Left lung (tissue), 10 donors: ENCODE data around the gene SREBF1. TPM values are rescaled to one million over a fixed set of nuclear protein-coding genes. Genes with fewer than 3 reads are reported as not detected.

Source experiments
- ATAC-seq: fragments of 200-7000 bp; cut with Tn5 transposase; one replicate; pipeline ENCODE4 v1.9.1; 2020; ENCODE audit warnings: moderate library complexity
- DNase-seq, 4 donors: peaks; one replicate each; pipeline ENCODE4 v3.0.0-alpha.2; 2013 to 2020
- H3K27ac ChIP-seq, 2 donors: fragments of 200-600 bp; sonication (generic) in 1 of 2; one replicate each; pipeline versions ENCODE4 v1.5.0 to v1.8.0; 2020 to 2021
- H3K27me3 ChIP-seq, 2 donors: fragments of 200-600 bp; sonication (generic) in 1 of 2; one replicate each; pipeline versions ENCODE4 v1.5.0 to v1.8.0; 2020 to 2021
- H3K36me3 ChIP-seq, 2 donors: fragments of 200-600 bp; sonication (generic) in 1 of 2; one replicate each; pipeline versions ENCODE4 v1.5.0 to v1.8.0; 2020 to 2021
- H3K4me1 ChIP-seq, 2 donors: fragments of 200-600 bp; one replicate each; pipeline ENCODE4 v1.8.0; 2021
- H3K4me3 ChIP-seq, 2 donors: fragments of 200-600 bp; sonication (generic) in 1 of 2; one replicate each; pipeline versions ENCODE4 v1.5.0 to v1.8.0; 2020 to 2021; ENCODE audit warnings: mild to moderate bottlenecking in 1 of 2
- H3K9me3 ChIP-seq, 2 donors: fragments of 200-600 bp; sonication (generic) in 1 of 2; one replicate each; pipeline versions ENCODE4 v1.5.0 to v1.8.0; 2020 to 2021
- intact Hi-C, 2 donors: fragments of 100-400 bp; cut with DNase I; formaldehyde crosslinking; loops; one replicate each; pipeline versions ENCODE4 v1.11.2 to v1.14.2; 2022
- polyA plus RNA-seq, 6 donors: library from polyadenylated mRNA; unstranded; fragments of 120-200 nt; gene quantifications; one replicate each; pipeline ENCODE4 v1.2.1, GENCODE V29; 2013; ENCODE audit not compliant: insufficient read length in 6 of 6
- total RNA-seq, 2 donors: library from RNA; stranded (reverse); fragmentation: NEBNext Ultra II Directional; extraction: Animal tissue kit (Norgen Biotek cat#: 25700); gene quantifications; one replicate each; pipeline ENCODE4 v1.2.1, GENCODE V29; 2021
- TF ChIP-seq, protein P1 (sequence below), 2 donors: fragments of 200-600 bp; sonication (generic) in 1 of 2; IDR thresholded peaks; one replicate each; pipeline versions ENCODE4 v1.5.0 to v1.8.0; 2021; ENCODE audit warnings: antibody characterized with exemption in 2 of 2
- donor health status: DM: no; HTN: yes; CAD: no.
- donor health status: DM: no; HTN: no; CAD: no.

The SREBF1 gene
- total and polyA plus RNA-seq, 8 donors: 27.9 to 122 (median 46.4) TPM

DNA sequence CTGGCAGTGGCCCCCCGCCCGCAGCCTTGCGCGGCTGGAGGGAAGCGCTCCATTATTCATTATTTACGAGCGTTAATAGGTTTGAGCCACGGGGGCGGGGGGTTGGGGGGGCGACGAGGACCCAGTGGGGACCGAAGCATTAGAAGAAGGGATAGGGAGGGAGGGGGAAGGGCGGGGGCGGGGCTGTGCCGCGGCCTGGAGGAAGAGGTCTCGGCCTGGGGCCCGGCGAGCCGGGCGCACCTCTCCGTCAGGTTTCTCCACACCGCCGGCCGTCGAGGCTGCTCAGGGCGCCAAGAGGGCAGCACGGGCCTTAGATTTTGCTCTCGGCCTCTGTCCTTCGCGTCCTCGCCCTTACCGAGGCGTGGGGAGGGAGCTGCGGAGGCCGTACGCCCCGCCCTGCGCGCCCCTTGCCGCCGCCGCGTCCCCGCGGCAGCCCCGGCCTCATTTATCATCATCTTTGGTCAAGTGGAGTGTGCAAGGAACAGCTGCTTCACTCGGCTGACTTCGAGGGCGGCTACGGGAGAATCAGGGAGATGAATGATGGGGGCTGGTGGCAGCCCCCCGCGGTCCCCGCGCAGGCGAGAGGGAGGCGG, 54.2 kb downstream of the SREBF1 start:
- Histone ChIP-seq H3K36me3 (no peaks in the 10 kb centered on the region), H3K27ac (no peak overlapping the region), H3K4me1 (peaks cover 24 to 49% of the 10 kb centered on the region in 2 donors), H3K9me3 (no peaks in the 10 kb centered on the region), H3K4me3 (peak overlapping the region; percentile 41 to 44), H3K27me3 (peaks cover 0 to 40% of the 10 kb centered on the region in 2 donors)
- intact Hi-C loops: no loop called here
- DNase-seq (peak in 1 of 4 donors; percentile 41), ATAC-seq (peak; percentile 3)
- TF ChIP-seq, protein P1, sequence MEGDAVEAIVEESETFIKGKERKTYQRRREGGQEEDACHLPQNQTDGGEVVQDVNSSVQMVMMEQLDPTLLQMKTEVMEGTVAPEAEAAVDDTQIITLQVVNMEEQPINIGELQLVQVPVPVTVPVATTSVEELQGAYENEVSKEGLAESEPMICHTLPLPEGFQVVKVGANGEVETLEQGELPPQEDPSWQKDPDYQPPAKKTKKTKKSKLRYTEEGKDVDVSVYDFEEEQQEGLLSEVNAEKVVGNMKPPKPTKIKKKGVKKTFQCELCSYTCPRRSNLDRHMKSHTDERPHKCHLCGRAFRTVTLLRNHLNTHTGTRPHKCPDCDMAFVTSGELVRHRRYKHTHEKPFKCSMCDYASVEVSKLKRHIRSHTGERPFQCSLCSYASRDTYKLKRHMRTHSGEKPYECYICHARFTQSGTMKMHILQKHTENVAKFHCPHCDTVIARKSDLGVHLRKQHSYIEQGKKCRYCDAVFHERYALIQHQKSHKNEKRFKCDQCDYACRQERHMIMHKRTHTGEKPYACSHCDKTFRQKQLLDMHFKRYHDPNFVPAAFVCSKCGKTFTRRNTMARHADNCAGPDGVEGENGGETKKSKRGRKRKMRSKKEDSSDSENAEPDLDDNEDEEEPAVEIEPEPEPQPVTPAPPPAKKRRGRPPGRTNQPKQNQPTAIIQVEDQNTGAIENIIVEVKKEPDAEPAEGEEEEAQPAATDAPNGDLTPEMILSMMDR (IDR thresholded peaks at IDR 0.05): no peak

DNA sequence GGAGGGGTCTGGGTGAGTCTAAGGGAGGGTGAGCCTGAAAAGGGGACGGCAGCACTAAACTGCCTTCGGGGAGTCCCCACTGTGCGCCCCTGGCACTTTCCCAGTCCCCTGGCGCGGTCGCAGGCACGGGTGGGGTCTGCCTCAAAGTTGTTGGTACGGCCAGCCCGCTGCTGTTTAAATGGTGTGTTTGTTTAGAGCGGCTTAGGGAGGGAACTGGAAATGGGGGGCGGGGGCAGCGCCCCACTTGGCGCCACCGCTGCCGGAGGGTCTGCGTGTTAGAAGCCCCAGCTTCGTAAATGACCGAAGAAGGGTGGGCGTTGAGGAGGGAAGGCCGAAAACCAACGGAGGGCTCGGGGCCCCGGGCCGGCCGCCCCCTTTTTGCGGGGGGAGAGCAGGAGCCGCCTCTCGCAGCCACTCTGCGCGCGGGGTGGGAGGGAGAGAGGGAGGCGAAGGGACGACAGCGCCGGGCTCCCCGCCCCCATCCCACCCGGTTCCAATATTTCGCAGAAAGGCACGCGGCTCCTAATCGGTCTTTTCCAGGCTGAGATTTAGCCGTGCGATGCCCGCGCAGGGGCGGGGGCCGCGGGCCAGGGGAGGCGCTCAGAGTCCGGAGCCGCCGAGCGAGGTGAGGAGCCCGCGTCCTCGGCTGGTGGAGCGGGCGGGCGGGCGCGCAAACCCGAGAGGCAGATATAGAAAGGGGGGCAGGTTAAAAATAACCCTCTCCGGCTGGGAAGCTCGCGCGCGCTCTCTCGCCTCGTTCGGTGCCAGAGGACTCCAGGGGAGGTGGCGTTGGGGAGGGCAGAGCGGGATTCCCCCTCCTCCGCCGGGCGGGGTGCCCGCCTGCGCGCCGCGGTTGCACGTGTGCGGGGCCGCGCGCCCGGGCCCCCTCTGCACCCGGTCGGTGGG, 54.9 kb downstream of the SREBF1 start:
- peak; percentile 54 for ATAC-seq
- peak overlapping the region; percentile 41 to 44 for H3K4me3 ChIP-seq
- peaks cover 0 to 40% of the 10 kb centered on the region in 2 donors for H3K27me3 ChIP-seq
- no peaks in the 10 kb centered on the region for H3K36me3 ChIP-seq
- H3K9me3 ChIP-seq: no peaks in the 10 kb centered on the region
- H3K4me1 ChIP-seq: peaks cover 24 to 49% of the 10 kb centered on the region in 2 donors
- H3K27ac ChIP-seq: peak overlapping the region in 1 of 2 donors; percentile 13
- TF ChIP-seq, protein P1 (IDR thresholded peaks at IDR 0.05): no peak
- DNase-seq: peak in 3 of 4 donors; percentile 70 to 84 (median 74)
- intact Hi-C loops: no loop called here

DNA sequence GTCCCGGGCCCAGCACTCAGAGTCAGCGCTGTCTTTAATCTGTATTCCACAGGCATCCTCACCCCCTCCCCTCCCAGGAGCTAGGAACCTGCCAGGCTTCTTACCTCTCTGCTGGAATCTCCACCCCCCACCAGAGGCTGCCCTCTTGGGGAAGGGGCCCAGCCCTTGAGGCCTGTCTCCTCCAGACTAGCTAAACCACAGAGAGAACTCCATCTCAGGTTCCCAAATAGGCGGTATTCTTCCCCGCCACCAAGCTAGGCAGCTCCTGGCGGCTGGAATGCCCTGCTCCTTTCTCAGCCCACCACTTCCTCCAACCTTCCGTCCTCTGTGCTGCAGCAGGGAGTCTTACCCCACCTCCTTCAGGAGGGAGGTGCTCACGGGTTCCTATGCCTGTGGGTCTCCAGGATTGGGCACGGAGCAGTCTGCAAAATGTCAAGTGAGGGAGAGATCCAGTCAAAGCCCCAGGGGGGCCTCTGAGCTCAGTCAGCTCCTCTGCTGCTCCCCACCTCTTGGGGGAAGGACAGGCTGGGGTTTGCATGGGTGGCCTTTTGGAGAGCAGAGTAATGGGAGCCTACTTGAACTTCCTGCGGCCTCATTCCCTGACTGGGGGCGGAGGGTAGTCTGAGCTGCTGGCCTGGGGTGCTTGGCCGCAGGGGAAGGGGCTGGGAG, 55.7 kb downstream of the SREBF1 start:
- intact Hi-C loops: no loop called here
- no peaks in the 10 kb centered on the region for H3K36me3 ChIP-seq
- TF ChIP-seq, protein P1 (IDR thresholded peaks at IDR 0.05): no peak
- peak; percentile 21 for ATAC-seq
- no peak overlapping the region for H3K4me3 ChIP-seq
- peaks cover 24 to 49% of the 10 kb centered on the region in 2 donors for H3K4me1 ChIP-seq
- H3K27ac ChIP-seq: peak overlapping the region in 1 of 2 donors; percentile 13
- no peaks in the 10 kb centered on the region for H3K9me3 ChIP-seq
- peak in 1 of 4 donors; percentile 68 for DNase-seq
- peaks cover 0 to 40% of the 10 kb centered on the region in 2 donors for H3K27me3 ChIP-seq

DNA sequence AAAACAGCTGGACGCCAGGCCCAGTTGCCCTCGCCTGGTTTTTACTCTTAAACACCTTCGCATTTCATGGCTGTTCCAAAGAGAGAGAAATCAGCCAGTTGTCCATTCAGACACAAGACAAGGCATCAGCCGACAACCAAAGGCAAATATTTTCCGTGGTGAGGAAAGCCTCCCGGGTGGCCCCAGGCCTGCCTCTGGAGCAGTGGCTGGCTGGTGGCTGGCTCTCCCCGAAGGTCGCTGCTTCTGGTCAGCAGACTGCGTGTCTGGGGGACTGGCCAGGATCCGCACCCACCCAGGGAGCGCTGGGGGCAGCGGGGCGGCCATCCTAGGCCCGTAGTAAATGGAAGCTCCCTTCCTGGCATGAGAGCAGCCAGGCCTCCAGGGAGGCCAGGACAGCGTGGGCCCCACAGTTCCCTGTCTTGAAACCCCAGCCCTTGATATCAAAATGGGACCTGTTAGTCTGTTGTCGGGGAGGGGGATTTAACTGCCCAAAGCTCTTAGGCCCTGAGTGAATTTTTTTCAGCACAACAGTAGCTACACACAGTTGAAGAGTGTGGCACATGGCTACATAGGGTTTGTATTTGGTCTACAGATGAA, 57.7 kb downstream of the SREBF1 start:
- Histone ChIP-seq H3K4me1 (peaks cover 21 to 46% of the 10 kb centered on the region in 2 donors), H3K27ac (peak overlapping the region in 1 of 2 donors; percentile 83), H3K9me3 (no peaks in the 10 kb centered on the region), H3K27me3 (peaks cover 0 to 38% of the 10 kb centered on the region in 2 donors), H3K36me3 (no peaks in the 10 kb centered on the region), H3K4me3 (no peak overlapping the region)
- DNase-seq: peak in 1 of 4 donors; percentile 58
- TF ChIP-seq, protein P1 (IDR thresholded peaks at IDR 0.05): no peak
- intact Hi-C loops: loop anchor here in 1 of 2 donors (5.0 kb wide), 1 partner anchor 92 kb away; no protein-coding TSS in a partner anchor
- no peak for ATAC-seq
